GM18861 (cell line): ENCODE data around the gene RNF130.

Experiments used
- ATAC-seq: cut with Tn5 transposase; IDR thresholded peaks from one replicate; pipeline ENCODE4 v1.9.1; 2021; ENCODE audit not compliant: unreplicated experiment

RNF130 gene

DNA sequence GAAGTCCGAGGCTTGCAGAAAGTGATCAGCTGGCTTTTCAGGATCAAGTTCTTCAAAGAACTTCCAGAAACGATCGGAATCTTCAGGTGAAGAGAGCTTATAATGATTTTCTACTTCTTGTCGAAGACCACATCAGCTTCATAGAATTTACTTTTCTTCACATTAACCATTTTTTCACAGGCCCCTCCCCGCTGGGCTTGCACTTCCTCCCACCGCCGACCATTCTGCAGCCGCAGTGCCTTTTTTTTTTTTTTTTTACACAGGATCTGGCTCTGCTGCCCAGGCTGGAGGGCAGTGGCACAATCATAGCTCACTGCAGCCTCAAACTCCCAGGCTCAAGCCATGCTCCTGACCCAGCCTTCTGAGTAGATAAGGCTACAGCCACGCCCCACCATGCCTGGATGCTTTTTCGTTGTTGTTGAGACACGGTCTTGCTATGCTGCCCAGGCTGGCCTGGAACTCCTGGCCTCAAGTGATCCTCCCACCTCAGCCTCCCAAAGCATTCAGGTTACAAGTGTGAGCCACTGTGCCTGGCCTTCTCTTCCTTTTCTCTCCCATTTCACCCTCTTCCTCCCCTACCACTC is 15.3 kb upstream of the RNF130 start:
- no peak for ATAC-seq

DNA sequence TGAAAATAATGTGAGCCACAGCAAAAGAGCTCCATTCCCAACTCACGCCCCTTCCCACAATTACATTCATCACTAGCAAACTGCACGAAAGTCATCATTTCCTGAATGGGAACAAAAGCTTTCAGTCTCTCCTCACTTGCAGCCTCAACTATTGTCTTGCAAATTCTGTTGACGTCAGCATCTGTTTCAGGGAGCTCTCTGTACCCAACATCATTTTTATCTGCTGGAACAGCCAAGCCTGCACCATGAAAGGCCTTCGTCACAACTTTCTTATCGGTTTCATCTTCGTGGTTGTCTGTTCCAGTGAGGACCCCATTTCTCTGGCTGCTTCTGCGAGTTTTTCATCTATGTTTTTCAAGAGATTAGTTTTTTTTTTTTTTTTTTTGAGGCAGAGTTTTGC is 14.3 kb upstream of the RNF130 start:
- ATAC-seq = no peak

DNA sequence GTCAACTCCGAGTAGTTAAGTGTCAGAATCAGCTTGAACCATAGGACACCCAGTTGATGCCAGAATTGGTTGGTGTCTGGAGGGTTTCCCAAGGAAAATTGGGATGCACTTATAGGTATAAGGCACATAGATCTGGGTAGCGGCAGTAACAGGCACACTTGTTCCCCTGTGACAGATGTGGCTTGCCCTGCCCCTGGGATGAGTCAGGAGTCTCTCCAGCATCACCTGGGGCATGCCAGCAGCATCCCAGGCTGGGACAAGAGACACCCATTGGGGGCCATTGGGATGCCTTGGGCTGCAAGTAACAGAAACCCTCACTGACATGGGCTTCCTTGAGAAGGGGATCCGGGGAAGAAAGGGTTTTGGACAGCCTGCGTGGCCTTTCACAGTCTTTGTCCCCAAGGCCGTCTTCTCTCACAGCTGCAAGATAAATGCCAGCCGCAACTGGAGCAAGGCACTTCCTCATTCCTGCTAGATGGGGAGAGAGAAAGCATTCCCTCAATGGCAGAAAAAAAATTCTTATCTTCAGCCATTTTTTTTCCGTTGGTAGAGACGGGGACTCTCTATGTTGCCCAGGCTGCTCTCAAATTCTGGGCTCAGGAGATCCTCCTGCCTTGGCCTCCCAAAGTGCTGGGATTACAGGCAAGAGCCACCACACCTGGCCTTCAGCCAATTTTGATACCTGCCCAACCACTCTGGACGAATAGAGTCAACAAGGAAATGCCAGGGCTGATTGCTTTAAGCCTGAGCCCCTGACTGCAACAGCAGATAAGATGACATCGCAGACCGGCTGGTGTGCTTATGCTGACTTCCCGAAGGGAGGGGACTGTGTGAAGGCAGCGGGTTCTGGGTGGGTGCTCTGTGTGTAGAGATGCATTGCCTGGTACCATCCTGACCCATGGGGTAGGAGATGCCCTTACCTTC is 13.3 kb upstream of the RNF130 start:
- no peak for ATAC-seq

DNA sequence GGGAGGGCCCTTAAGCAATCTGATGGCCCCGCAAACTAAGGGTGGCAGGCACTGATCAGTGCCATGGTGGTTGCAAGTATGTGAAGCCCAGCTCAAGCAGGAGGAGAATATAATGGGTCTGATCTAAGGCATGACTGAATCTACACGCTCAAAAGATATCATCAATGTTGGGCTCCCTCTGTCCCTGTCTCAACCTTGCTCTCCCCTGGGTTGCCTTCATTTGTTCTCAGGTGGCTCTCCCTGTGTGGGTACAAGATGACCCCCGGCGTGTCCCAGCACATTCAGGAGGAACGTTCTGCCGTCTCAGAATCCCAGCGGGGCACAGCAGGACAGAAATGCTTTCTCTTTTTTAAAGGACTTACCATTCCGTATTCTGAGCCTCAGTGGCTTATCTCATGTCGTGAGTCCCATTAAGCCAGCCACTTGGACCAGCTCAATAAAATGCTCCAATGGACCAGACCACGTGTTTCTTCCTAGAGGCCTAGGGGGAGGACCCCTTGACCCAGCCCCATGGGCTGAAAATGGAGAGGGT is 12.0 kb upstream of the RNF130 start:
- no peak for ATAC-seq

DNA sequence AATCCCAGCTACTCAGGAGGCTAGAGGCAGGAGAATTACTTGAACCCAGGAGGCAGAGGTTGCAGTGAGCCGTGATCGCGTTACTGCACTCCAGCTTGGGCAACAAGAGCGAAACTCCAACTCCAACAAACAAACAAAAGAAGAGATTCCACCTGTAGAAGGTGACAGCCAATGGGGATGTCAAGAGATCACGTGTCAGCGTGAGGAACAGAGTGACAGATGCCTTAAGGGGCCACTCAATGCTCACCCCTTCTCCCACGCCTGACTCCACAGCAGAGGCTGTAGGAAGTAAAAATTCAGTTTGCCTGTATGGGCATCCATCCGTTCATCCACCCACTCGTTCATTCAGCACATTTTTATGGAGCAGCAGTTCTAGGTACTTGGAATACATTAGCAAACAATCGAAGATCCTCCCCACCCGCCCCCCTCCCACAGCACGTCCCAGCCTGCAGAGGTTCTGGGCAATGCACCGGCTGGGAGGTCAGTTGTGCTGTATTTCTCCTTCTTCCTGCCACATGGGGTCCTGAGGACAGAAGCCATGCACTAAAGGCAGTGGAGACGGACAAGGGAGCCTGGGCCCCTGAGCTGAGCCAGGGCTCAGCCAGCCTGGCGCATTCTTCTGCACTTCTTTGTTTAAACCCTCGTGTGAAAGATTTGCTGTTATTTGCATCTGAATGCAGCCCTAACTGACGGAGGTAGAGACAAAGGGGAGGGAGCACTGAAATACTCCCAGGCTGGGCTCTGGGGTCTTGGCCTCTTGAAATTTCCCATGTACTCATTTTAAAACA is 11.3 kb upstream of the RNF130 start:
- no peak for ATAC-seq

DNA sequence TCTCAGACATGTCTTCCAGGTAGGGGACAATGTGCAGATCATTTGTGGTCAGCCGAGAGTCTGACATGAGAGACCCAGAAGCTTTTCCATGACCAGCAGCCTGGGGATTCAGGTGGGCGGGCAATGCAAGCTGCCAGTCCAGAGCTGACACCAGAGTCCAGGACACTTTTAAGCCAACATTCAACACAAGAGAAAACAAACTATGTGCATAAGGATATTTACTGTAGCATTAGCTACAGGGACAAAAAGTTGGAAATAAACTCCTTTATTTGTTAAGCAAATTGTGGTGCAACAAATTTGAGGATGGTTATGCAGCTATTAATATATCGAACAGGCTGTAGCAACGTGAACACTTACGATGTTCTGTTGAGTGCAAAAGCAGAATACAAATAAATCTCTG is 9.9 kb upstream of the RNF130 start:
- no peak for ATAC-seq

DNA sequence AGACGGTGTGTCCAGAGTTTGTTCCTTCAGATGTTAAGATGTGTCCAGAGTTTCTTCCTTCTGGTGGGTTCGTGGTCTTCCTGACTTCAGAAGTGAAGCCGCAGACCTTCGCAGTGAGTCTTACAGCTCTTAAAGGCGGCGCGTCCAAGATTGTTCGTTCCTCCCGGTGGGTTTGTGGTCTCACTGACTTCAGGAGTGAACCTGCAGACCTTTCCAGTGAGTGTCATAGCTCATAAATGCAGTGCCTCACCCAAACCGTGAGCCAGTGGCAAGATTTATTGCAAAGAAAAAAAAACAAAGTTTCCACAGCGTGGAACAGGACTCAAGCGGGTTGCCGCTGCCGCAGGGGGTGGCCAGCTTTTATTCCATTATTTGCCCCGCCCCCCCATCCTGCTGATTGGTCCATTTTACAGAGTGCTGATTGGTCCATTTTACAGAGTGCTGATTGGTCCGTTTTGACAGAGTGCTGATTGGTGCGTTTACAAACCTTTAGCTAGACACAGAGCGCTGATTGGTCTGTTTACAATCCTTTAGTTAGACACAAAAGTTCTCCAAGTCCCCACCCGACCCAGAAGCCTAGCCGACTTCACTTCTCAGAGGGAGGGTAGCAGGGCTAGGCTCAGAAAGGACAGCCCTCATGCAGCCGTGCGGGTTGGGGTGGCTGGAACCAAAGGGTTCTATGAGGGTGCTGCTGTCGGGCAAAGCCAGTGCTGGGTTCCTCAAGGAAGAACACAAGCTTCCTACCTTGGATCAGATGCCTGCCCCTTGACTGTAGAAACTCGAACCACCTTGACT is 9.1 kb upstream of the RNF130 start:
- no peak for ATAC-seq

DNA sequence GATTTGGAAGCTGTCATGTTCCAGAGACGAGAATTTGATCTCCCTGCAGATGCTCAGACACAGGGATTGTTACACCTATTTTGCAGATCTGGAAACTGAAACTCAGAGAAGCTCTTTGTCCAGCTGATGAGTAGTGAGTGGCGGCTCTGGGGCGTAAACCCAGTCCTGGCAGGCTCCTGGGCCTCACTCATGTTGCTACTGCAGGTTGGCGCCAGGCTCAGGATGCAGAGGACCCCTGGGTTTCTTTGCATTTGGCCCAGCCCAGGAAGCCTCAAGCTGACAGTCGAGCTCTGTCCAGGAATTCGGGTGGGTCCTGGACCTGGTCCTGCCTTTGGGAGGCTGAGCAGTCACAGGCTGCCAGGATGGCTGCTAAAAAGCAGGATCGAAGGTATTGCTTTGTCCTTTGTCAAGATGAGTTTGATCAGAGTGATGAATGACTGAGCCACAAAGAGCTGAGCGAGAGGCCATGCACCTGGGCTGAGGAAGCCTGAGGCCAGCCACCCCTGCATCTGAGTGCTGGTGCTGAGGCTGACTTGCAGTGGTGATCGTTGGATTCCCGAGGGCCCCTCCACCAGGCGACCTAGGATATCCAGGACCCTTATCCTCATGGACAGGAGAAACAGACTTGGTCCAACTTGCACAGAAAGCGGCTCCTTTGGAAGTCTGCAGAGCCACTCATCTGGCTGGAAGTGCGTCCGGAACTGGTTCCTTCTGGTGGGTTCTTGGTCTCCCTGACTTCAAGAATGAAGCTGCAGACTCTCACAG is 8.3 kb upstream of the RNF130 start:
- no peak for ATAC-seq

DNA sequence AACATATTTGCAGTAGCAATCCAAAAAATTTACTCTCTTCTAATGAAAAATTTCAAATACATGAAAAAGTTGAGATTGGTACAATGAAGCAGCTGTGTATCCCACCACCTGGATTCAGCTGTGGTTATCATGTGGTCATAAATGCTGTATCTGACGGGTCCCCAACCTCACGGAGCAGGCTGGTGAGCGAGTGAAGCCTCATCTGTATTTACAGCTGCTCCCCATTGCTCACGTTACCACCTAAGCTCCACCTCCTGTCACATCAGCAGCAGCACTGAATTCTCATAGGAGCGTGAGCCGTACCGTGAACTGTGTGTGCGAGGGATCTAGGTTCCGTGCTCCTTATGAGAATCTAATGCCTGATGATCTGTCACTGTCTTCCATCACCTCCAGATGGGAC is 6.8 kb upstream of the RNF130 start:
- ATAC-seq = no peak

DNA sequence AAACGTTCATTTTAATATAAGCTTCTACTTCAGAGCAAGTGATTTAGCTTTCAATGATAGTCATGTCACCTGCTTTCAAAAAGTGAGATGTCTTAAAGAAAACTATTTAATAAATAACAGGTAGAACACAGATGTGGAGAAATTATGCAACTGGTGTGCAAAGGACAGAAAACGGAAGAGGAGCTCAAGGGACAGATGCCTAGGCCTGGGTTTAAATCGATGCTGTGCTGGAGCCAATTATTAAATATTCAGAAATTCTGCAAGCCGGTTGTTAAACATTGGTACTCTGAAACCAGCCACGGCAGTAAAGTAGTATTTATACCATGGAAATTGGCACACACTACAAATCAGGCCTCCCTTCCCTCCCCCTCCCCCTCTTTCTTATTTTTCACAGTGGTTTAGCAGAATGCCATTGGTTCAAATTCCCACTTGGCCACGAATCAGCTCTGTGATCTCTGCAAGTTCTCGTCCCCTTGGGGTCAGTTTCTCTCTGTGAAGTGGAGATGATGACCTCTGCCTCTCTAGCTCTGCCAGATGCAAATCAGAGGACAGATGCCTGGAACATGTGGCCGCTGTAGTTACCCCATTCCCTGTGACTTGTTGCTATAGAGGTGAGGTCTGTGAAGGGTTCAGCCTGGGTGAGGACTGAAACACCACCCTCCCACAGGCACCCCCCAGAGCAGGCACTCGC is 6.2 kb upstream of the RNF130 start:
- no peak for ATAC-seq

DNA sequence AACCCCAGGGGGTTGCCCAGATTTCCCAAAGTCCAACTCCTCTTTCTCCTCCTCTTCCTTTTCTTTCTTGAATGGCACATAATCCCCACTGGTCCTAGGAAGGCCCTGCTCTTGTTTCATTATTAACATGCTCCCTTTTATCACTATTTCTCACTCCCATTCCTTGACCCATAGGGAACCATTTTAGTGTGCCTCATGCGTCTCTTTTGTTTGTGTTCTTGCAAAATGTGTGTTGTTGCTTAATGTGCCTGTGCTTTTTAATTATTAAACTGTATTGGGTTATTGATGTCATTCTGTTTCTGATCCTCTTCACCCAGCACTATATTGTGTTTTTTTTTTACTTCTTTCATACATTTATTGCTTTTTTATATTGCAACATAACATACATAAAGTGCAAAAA is 4.1 kb upstream of the RNF130 start:
- ATAC-seq = no peak

DNA sequence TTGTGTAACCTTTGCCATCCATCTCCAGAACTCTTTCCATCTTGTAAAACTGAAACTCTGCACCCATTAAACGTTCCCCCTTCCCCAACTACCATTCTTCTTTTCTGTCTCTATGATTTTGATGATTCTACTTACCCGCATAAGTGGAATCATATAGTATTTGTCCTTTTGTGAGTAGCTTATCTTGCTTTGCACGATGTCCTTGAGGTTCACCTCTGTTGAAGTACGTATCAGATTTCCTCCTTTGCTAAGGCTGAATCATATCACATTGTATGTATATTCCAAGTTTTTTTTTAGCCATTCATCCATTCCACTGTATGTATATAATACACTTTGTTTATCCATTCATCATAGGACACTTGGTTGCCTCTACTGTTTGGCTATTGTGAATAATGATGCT is 2.9 kb upstream of the RNF130 start:
- no peak for ATAC-seq

DNA sequence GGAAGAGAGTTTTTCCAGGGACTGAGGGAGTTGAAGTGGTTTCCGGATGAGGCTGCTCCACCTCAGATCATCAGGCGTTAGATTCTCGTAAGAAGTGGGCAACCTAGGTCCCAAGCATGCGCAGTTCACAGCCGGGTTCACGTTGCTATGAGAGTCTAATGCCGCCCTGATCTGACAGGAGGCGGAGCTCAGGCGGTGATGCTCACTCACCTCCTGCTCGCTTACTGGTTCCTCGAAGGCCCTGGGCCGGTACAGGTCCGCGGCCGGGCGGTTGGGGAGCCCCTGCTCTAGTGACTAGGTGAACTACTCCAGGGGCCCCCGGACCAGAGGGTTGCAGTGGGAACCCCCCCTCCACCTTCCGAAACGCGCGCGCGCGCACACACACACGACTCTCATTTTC is 997 bp upstream of the RNF130 start:
- no peak for ATAC-seq

DNA sequence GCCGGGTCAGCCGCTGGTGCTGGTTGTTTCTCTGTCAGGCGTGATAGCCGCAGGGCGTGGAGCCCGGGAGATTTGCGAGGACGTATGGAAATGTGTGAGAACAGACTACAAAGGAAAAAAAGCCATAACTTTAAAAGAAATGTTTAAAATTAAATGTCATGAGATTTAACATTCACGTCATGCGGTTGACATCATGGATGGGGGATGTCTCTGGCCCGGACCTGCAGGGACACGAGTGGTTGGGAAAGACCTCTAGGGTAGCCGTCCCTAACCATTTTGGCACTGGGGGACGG is 643 bp upstream of the RNF130 start:
- no peak for ATAC-seq

DNA sequence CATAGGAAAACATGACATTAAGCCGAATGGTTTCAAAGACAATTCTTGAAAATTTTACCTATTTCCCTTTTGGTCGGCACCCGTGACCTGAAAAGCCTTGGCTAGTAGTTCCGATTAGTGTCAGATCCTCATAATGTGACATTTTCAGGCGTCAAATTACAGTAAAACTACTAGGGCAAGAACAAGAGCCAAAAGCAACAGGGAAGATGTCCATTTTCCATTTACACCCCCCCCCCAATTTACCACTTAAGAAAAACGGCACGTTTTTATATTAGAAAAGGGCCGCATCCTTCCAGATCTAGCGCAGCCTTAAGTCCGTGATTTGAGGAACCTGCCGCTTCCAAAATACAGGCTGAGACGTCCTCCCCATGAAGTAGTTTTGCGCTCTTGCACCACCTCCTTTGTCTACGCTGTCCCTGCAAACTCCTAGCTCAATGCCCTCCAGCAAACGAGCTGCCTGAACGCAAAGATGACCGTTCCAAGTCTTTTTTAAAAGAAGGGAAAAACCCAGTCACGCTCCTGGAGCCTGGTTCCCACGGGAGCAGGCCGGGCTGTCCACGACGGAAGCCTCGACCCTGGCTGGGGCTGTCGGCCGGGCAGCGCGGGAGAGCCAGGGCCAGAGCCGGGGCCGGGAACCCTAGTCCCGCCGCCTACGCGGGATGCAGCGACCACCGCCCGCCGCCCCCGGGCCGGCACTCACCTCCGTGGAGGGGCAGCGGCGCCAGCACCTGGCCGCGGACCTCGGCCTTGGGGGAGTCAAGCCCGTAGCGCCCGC is 616 bp downstream of the RNF130 start:
- ATAC-seq = no peak

DNA sequence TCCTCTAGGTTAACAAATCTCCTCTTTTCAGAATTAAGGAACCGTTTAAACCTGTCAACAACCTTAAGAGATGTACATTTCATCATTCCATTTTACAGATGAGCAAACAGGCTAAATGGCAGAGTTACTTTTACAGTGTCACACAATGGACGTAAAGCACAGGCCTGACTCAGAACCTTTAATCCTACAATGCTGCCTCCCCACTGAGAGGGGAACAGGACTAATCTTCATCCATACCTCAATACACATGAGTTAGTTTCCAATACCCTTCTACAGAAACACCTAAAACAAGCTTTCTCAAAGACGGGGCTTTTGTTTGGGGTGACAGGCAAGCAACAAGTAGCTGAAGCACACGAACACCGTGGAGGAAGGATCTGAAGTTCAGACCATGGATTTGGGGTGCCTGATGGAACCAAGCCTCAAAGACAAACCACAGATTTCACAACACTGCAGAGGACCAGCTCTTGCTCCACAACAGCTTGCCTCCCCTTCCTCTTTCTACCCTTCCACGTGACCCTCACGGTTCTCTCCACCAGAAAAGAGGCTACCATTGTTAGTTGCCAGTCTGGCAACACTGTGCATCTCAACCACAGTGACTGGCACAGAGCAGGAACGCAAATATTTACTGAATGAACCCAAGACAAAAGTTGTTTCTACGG is 1.8 kb downstream of the RNF130 start:
- no peak for ATAC-seq

DNA sequence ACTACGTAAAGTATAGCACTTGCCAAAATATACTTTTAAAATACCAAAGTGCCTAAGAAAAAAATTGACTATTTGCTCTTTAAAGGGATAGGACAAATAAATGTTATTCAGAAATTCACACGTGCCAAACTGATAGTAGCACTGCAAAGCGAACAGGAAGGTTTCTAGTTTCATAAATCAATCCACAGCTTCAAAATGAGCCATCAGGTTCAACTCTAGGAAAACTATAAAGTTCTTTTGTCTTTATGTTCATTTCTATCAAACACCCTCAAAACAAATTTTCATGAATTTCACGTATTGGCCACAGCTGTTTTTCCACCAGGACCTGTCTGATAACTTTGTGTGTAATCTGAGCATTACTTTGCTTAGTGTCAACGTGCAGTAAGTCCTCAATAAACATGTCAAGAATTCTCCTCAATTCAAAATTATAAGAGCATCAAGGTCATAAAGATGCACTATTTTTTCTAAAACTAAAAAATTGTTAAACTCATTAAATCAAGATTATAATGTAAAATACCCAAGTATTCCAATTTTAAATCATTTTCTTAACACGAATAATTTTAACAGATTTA is 3.0 kb downstream of the RNF130 start:
- ATAC-seq = no peak

DNA sequence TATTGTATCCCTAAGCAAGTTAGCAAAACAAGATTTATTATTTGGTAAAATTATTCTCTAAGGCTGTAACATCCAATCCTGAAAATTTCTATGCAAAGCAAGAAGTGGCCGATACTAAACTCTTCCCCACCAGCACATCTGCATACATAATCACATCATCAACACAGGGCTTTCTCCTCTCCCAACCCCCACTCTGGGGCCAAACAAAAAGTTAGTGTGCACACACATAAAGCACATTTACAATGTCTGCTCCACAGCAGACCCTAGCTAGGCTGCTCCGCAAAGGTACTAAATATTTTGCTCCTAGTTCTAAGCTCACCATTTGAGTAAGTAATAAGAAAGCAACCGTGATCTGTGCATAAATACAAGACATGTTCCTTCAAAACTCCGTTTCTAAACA is 3.6 kb downstream of the RNF130 start:
- ATAC-seq = no peak
